Smooth muscle cell of the brain vasculature (primary cell): ENCODE measurements around the gene ATP10A.

ENCODE experiments used
- DNase-seq: peaks from one replicate; pipeline ENCODE4 v3.0.0-alpha.2; 2012; ENCODE audit warnings: low read depth, low spot score

ATP10A gene

GRCh38 chr15:25721605-25721955, 141.5 kb downstream of the ATP10A start:
- no peak for DNase-seq

GRCh38 chr15:25719101-25719985, 143.8 kb downstream of the ATP10A start:
- no peak for DNase-seq

GRCh38 chr15:25718597-25718996, 144.5 kb downstream of the ATP10A start:
- no peak for DNase-seq

GRCh38 chr15:25718169-25718536, 145.0 kb downstream of the ATP10A start:
- no peak for DNase-seq

GRCh38 chr15:25717457-25718168, 145.5 kb downstream of the ATP10A start:
- no peak for DNase-seq

GRCh38 chr15:25717127-25717456, 146.0 kb downstream of the ATP10A start:
- DNase-seq, result no peak

GRCh38 chr15:25716414-25717126, 146.6 kb downstream of the ATP10A start:
- DNase-seq, result no peak

- no peak for DNase-seq
These were observed 147.4 kb downstream of the ATP10A start for GRCh38 chr15:25715536-25716413.

GRCh38 chr15:25714538-25714840, 148.6 kb downstream of the ATP10A start:
- DNase-seq, result no peak

GRCh38 chr15:25713736-25714537, 149.2 kb downstream of the ATP10A start:
- no peak for DNase-seq

GRCh38 chr15:25712961-25713355, 150.2 kb downstream of the ATP10A start:
- DNase-seq, result no peak

- DNase-seq, result no peak
These were observed 150.8 kb downstream of the ATP10A start for GRCh38 chr15:25712192-25712960.

- no peak for DNase-seq
These were observed 151.4 kb downstream of the ATP10A start for GRCh38 chr15:25711691-25712090.

GRCh38 chr15:25711164-25711563, 152.0 kb downstream of the ATP10A start:
- DNase-seq, result no peak

- DNase-seq, result no peak
These were observed 152.9 kb downstream of the ATP10A start for GRCh38 chr15:25710184-25710583.

- DNase-seq, result no peak
These were observed 153.5 kb downstream of the ATP10A start for GRCh38 chr15:25709437-25710159.

GRCh38 chr15:25708391-25708790, 154.7 kb downstream of the ATP10A start:
- no peak for DNase-seq

GRCh38 chr15:25707656-25708365, 155.3 kb downstream of the ATP10A start:
- no peak for DNase-seq
